ENCODE measurements around the gene STK39. TPM values are rescaled to one million over a fixed set of nuclear protein-coding genes. Genes with fewer than 3 reads are reported as not detected.

The STK39 gene
- total and polyA plus RNA-seq, 2 donors (not counting 1 experiment from before 2014, with no cell fraction given): 16.7 to 30.1 TPM

GRCh38 chr2:168212167-168212566, 35.2 kb downstream of the STK39 start:
- Histone ChIP-seq H3K9ac (ENCODE audit: insufficient read depth, low read length) (no peak overlapping the region), H4K20me1 (ENCODE audit: control insufficient read depth, extremely low read depth, insufficient read depth, low read length) (no peaks in the 10 kb centered on the region), H3K79me2 (ENCODE audit: control insufficient read depth, insufficient read depth, low read length) (peaks cover 49% of the 10 kb centered on the region), H3K27me3 (ENCODE audit: control insufficient read depth, insufficient read depth, low read length) (no peaks in the 10 kb centered on the region), H3K4me1 (ENCODE audit: control insufficient read depth, extremely low read depth, insufficient read depth, low read length) (peaks cover 33% of the 10 kb centered on the region), H3K36me3 (ENCODE audit: control insufficient read depth, insufficient read depth, low read length) (no peaks in the 10 kb centered on the region), H2AFZ (ENCODE audit: low read length) (no peak overlapping the region), H3K4me2 (ENCODE audit: extremely low read depth, insufficient read depth, low read length) (peak overlapping the region; percentile 16), H3K27ac (ENCODE audit: insufficient read depth, low read length) (peak overlapping the region; percentile 67), H3K4me3 (replicated peaks in 1 of 4; ENCODE audit: control extremely low read depth in 1 of 4, insufficient read depth in 1 of 4, low read depth in 3 of 4, low read length in 4 of 4) (no peak overlapping the region), H3K9me3 (ENCODE audit: control insufficient read depth, insufficient read depth, low read depth, low read length) (no peaks in the 10 kb centered on the region)
- no peak for TF ChIP-seq EZH2 (IDR thresholded peaks at IDR 0.05; ENCODE audit: low read length, missing control alignments)
- TF ChIP-seq, protein P1, sequence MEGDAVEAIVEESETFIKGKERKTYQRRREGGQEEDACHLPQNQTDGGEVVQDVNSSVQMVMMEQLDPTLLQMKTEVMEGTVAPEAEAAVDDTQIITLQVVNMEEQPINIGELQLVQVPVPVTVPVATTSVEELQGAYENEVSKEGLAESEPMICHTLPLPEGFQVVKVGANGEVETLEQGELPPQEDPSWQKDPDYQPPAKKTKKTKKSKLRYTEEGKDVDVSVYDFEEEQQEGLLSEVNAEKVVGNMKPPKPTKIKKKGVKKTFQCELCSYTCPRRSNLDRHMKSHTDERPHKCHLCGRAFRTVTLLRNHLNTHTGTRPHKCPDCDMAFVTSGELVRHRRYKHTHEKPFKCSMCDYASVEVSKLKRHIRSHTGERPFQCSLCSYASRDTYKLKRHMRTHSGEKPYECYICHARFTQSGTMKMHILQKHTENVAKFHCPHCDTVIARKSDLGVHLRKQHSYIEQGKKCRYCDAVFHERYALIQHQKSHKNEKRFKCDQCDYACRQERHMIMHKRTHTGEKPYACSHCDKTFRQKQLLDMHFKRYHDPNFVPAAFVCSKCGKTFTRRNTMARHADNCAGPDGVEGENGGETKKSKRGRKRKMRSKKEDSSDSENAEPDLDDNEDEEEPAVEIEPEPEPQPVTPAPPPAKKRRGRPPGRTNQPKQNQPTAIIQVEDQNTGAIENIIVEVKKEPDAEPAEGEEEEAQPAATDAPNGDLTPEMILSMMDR (conservative IDR thresholded peaks at IDR 0.05 in 1 of 2, IDR thresholded peaks at IDR 0.05 in 1 of 2; ENCODE audit: low read depth in 1 of 2, low read length in 2 of 2): no peak
- DNase-seq (ENCODE audit: low read depth in 2 of 2): no peak

DNA sequence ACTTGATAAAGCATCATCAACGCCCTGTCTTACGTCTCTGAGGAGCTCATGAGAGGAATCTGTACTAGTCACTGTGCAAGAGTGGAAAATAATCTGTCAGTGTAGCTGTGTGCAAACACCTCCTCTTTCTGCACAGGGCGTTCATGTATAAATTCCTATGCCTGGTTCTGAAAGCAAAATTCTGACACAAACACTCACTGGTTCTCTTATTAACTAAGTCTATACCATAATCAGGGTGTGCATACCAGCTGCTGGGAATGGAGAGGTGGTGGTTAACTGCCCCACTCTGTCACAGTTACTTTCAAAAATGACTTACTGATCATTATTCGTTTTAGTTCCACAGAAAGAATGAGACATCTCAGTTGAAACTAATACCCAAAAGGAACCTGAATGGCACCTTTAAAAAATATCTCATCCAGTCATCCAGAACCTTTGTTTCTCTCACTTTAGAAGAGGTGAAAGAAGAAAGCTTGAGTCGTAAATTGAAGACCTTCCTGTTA, 35.7 kb downstream of the STK39 start:
- Histone ChIP-seq H3K79me2 (ENCODE audit: control insufficient read depth, insufficient read depth, low read length) (peaks cover 49% of the 10 kb centered on the region), H2AFZ (ENCODE audit: low read length) (no peak overlapping the region), H3K4me1 (ENCODE audit: control insufficient read depth, extremely low read depth, insufficient read depth, low read length) (peaks cover 33% of the 10 kb centered on the region), H3K36me3 (ENCODE audit: control insufficient read depth, insufficient read depth, low read length) (no peaks in the 10 kb centered on the region), H3K9me3 (ENCODE audit: control insufficient read depth, insufficient read depth, low read depth, low read length) (no peaks in the 10 kb centered on the region), H4K20me1 (ENCODE audit: control insufficient read depth, extremely low read depth, insufficient read depth, low read length) (no peaks in the 10 kb centered on the region), H3K4me2 (ENCODE audit: extremely low read depth, insufficient read depth, low read length) (peak overlapping the region; percentile 16), H3K27ac (ENCODE audit: insufficient read depth, low read length) (peak overlapping the region; percentile 67), H3K4me3 (replicated peaks in 1 of 4; ENCODE audit: control extremely low read depth in 1 of 4, insufficient read depth in 1 of 4, low read depth in 3 of 4, low read length in 4 of 4) (no peak overlapping the region), H3K9ac (ENCODE audit: insufficient read depth, low read length) (no peak overlapping the region), H3K27me3 (ENCODE audit: control insufficient read depth, insufficient read depth, low read length) (no peaks in the 10 kb centered on the region)
- TF ChIP-seq, protein P1 (conservative IDR thresholded peaks at IDR 0.05 in 1 of 2, IDR thresholded peaks at IDR 0.05 in 1 of 2; ENCODE audit: low read depth in 1 of 2, low read length in 2 of 2): no peak
- no peak for TF ChIP-seq EZH2 (IDR thresholded peaks at IDR 0.05; ENCODE audit: low read length, missing control alignments)
- peak in 1 of 2 donors; percentile 47 for DNase-seq (ENCODE audit: low read depth in 2 of 2)

- H4K20me1 ChIP-seq (ENCODE audit: control insufficient read depth, extremely low read depth, insufficient read depth, low read length): no peaks in the 10 kb centered on the region
- peak; percentile 88 to 97 for DNase-seq (ENCODE audit: low read depth in 2 of 2)
- H3K9me3 ChIP-seq (ENCODE audit: control insufficient read depth, insufficient read depth, low read depth, low read length): no peaks in the 10 kb centered on the region
- H3K9ac ChIP-seq (ENCODE audit: insufficient read depth, low read length): no peak overlapping the region
- no peaks in the 10 kb centered on the region for H3K36me3 ChIP-seq (ENCODE audit: control insufficient read depth, insufficient read depth, low read length)
- H2AFZ ChIP-seq (ENCODE audit: low read length): no peak overlapping the region
- peak overlapping the region in 1 of 4 experiments; percentile 46 for H3K4me3 ChIP-seq (replicated peaks in 1 of 4; ENCODE audit: control extremely low read depth in 1 of 4, insufficient read depth in 1 of 4, low read depth in 3 of 4, low read length in 4 of 4)
- H3K4me2 ChIP-seq (ENCODE audit: extremely low read depth, insufficient read depth, low read length): peak overlapping the region; percentile 60
- no peak for TF ChIP-seq EZH2 (IDR thresholded peaks at IDR 0.05; ENCODE audit: low read length, missing control alignments)
- TF ChIP-seq, protein P1 (conservative IDR thresholded peaks at IDR 0.05 in 1 of 2, IDR thresholded peaks at IDR 0.05 in 1 of 2; ENCODE audit: low read depth in 1 of 2, low read length in 2 of 2): no peak
- H3K4me1 ChIP-seq (ENCODE audit: control insufficient read depth, extremely low read depth, insufficient read depth, low read length): peaks cover 29% of the 10 kb centered on the region
- H3K27ac ChIP-seq (ENCODE audit: insufficient read depth, low read length): peak overlapping the region; percentile 67
- H3K79me2 ChIP-seq (ENCODE audit: control insufficient read depth, insufficient read depth, low read length): peaks cover 46% of the 10 kb centered on the region
- H3K27me3 ChIP-seq (ENCODE audit: control insufficient read depth, insufficient read depth, low read length): no peaks in the 10 kb centered on the region
Observed at GRCh38 chr2:168210895-168211570, 36.4 kb downstream of the STK39 start.

All from fibroblast of lung (primary cell).